Measurements from ENCODE around the gene ITPKB.
"Not testable (repeated sequence)": the region's sequence is repeated elsewhere in the genome, so short reads cannot be mapped to it uniquely, and the experiment has no call there.

The ITPKB gene

DNA sequence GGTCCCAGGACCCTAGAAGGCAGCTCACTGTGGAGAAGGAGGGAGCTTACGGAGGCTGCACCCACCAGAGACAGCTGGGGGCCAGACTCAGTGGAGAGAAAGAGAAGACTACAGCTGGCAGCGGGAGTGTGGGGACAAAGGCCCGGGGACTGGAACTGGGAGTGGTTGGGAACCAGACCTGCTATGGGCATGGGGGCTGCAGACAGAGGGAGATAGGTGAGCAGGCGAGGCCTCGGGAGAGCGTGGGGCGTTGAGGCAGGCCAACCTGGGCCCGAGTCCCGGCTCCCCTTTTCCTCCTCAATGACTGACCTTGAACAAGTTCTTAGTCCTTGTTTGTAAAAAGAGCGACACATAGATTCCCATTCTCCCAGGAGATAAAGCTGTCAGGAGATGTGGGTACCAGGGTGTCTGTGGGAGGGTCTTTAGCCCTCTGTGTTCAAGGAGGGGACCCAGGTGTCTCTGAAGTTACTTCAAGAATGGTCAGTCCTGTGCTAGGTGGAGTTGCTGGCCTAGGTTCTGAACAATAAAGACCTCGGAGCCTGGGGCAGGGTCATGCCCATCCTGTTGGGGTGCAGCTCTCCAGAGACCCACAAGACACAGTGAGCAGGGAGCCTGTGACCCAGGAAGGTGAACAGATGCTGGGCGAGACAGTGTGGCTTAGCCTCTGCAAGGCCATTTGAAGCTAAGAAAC is 87.9 kb downstream of the ITPKB start:
- DNase-seq (ENCODE audit: low spot score): no peak

DNA sequence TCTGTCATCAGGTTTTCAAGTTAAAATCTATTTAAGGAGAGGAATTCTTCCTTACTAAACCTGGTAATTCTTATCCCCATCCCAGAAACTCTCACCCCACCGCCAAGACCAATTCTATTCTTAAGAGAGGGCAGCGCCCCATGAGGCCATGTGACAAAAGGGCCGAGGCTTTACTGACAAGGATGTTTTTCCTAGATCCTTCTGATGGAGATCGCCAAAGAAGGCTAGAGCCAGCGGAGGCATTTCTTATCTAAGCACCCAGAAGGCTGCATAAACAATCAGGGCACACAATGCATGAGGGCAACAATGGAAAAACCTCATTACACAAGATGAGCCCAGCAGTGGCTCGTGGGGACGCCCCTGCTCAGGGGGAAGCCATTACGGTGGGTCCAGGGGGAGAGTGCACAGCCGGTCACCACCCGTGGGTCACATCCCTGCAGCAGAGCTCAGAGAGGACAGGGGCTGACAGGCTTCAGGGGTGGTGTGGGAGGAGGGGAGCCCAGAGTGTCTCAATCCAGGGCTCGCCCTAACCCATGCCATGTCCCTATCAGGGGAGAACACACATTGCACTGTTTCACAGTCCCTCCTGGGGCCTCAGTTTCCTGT is 88.7 kb downstream of the ITPKB start:
- DNase-seq (ENCODE audit: low spot score): no peak

DNA sequence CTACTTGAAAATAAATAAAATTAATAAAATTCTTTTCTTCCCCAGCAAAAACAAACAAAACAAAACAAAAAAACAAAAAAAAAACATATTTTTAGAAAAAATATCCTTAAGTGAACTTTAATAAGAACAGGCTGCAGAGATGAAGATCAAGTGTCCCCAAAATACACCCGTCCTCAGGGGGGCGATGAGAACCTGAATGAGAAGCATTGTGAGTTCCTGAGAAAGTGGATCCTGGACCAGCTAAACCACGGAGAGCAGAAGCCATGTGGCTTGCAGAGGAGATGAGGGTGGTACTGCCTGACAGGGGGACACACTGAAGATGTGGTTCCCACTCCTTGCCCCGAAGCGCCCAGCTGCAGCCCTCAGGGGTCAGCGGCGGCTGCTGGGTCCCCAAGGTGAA is 89.3 kb downstream of the ITPKB start:
- DNase-seq (ENCODE audit: low spot score): no peak

DNA sequence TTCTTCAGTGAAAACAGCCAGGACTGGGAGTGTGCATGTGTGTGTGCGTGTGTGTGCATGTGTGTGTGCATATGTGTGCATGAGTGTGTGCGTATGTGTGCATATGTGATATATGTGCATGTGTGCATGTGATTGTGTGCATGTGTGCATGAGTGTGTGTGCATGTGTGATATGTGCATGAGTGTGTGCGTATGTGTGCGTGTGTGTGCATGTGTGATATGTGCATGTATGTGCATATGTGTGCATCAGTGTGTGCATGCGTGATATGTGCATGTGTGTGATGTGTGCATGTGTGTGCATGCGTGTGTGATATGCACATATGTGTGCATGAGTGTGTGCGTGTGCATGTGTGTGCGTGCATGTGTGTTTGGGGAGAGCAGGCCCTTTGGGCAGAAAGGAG is 89.8 kb downstream of the ITPKB start:
- DNase-seq (ENCODE audit: low spot score): no peak

DNA sequence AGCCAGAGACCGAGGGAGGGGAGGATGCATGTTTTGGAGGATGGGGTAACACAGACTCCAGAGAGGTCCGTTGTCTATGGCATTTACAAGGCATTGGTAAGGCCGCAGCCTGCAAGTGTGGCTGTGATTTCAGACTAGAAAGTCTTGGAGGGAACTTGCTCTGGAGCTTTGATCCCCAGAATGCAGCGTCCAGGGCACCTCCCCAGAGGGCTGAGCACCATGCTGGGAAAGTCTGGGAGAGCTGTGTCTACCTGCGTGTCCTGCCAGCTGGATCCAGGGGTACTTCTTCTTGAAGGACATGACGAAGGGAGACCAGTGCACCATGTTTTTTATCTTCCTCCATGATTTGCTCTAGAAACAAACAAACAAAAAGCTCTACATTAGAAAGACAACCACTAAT is 90.7 kb downstream of the ITPKB start:
- DNase-seq (ENCODE audit: low spot score): no peak

DNA sequence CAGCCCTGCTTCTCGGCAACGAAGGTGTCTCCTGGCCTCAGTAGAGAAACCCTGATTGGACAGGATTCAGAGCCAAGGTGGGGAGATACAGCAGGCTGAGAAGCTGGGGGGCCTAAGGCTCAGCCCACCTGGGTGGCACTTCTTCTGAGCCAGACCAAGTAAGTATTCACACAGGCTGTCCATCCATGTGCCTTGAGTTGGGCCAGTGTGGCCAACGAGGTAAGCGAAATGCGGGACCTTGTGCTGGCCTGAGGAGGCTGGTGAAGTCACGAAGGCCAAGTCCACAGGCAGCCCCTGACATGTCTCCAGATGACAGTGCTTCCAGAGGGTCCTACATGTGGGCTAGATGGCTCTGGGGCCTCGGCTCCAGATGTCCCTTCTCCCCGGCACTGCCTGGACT is 91.4 kb downstream of the ITPKB start:
- DNase-seq (ENCODE audit: low spot score): no peak

DNA sequence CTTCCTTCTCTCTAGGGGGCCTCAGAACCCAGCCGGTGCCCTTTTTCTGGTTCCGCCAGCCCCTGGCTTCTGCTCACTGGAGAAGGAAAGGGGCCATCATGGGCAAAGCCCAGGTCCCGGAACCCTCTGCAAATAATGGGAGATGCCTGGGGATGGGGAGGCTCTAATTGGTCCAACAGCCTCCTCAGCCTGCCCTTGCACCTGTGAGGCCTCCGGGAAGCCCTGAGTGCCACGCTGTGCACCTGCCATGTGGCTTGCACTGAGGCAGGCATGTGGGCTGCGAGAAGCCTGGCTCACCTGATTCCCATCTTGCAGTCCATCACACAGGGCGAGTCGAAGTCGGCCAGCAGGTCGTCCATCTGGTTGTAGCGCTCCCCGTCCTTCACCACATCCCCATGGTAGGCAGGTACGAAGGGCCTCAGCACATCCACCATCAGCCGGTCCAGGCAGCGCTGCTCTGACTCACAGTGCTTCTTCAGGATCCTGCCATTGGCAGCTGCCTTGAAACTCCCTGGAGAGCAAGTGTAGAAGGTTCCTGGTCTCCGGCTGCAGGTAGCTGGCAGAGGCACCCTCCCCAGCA is 92.1 kb downstream of the ITPKB start:
- DNase-seq (ENCODE audit: low spot score): no peak

DNA sequence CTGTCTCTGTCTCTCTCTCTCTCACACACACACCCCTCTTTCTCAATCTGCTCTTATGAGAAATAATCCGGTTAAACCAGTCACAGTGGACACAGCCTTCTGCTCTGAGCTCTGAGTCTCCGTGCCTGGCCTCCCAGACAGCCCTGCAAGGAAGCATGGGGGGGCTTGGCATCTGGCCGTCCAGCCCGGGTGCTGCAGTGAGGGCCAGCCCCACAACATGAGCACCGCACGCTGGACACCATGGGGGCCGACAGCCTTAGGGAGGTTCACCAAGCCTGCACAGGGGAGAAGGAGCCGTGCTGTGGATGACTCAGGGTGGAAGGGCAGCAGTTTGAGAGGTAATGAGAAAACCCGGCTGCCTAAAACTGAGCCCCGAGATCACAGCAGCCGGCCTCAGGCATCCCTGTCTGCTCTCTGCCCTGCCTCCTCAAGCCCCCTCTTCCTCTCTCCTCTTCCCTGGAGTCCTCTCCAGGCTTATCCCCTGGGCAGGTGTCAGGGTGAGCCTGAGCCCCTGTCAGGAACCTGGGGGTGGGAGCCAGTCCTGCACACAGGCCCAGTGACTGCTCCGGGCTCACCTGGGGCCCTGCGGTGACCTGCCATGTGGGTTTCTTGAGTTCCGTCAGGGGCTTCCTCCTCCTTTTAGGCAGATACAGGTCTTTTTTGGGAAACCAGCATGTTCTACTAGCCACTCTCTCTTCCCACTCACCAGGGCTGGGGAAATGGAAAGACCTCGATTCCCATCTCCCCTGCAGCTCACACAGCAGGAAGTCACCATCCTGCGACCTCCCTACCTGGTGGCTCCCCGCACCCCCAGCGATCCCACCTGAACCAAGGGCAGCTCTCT is 92.8 kb downstream of the ITPKB start:
- DNase-seq (ENCODE audit: low spot score): no peak

DNA sequence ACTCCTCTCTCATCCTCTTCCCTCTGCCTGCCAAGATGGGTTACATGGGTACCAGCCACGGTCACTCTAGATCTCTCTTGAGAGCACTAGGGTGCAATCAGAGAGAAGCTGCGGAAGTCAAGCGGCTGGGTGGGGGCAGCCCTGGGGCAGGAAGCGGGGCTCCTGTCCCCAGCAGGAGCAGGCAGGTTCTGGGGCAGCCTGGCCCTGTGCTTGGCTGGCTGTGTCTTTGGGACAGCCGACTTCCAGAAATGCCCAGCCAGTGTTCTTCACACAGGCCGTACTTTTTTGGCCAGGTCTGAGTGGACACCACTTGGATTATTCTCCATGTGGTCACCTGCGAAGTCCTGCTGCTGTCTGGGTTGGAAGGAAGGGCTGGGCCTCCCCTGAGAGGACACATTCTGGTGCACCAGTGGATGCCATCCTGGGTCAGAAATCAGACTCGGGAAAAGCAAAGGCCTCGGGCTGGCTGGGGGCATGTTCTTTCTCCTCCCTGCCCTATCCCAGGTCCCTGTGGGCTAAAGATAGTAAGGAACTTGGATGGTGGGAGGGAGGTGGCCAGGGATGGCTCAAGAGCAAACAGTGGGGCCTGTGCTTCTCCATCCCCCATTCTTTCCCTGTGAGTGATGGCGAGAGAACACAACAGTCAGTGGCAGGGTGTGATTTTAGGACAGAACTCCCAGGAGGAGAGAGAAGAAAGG is 93.7 kb downstream of the ITPKB start:
- DNase-seq (ENCODE audit: low spot score): no peak

DNA sequence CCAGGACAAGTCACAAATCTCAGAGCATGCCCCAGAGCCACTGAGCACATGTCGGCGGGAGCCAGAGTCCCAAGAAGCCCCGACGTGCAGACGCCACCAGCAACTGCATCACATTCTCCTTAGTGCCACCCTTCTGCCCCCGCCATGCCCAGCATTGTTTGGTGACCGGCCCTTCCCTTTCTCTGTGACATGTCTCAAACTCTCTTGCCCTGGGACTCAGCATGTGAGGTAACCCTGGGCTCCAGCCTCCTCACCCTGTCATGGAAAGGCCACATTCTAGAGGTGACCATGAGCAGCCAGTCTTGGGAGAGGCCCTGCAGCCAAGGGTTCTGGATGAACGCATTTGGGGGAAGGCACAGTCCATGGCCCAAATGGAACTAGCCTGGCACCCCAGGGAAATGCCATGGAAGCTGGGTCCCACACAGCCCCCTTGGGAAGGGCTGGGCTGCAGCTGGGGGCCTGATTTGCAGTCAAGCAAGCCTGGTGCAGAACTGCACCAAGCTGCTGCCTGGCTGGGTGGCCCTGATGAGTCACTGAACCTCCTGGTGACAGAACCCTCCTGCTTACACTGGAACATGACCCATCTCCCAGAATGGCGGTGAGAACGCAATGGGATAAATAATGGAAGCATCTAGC is 94.4 kb downstream of the ITPKB start:
- DNase-seq (ENCODE audit: low spot score): no peak

DNA sequence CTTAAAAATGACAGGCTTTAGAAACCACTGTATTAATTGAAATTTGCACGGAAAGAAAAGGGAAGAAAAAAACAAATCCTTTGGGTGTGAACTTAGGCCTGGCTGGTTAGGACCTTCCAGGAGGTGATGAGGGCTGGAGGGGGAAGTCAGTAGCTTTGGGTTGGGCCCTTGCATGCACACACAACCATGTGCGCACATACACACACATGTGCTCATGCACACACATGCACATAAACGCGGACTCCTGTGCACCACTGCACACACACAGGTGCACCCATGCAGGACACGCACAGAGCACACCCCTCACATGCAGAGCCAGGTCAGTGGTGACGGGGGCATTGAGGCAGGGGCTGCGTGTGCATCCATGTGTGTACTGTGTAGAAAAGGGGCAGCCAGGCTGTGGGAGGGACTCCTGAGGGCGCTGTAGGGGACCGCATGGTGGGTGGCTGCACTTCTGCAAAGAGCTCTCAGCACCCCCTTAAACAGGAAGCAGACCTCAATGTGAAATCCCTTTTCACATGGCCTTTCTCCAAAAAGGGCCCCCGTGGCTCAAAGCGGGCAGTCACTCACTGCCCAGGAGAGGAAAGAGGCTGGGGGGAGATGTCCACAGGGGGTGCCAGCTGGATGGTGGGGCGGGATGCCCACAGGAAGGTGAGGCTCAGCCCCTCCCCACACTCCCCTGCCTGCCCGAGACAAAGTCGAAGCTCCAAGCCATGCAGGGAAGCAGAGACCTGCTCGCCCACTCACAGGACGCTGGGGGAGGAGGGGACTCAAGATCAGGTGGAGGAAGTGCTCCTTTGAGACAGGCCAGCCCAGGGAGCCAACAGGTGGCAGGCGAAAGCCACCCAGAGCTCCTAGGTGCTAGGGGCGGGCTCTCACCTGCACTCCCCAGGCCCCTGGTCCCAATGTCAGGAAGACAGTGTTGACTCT is 95.2 kb downstream of the ITPKB start:
- no peak for DNase-seq (ENCODE audit: low spot score)

DNA sequence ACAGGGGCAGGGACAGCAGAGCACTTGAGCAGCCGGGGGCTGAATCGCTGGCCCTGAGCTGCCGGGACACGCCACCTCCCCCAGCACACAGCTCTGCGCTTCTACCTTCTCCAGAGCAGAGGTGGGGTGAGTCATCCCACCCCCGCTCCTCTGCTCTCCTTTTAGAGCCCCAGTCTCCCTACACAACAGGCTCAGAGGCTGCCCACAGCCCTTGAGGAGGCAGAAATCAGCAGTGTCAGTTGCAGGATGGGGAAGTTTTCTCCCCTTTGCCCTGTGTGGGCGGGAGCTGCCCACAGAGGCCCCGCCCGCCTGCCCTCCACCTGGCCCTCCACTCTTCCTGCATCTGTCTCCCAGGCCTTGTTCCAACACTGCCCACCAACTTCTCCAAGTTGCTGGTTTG is 95.9 kb downstream of the ITPKB start:
- peak; percentile 63 for DNase-seq (ENCODE audit: low spot score)

DNA sequence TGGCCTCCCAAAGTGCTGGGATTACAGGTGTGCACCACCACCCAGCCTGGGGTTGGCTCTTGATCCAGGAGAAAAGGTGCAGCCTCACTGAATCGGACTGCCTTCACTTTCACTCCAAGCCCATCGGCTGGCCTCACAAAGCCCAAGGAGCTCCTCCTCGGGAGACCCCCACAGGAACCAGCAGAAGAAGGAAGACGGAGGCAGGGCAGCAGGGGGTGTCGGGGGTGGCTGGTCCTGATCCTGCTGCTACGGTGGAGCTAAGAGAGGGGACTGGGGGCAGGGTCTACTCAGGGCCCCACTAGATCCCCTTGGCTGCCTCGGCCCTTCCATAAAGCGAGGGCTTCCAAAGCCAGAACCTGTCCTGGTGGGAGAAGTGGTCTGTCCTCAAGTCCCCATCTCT is 96.7 kb downstream of the ITPKB start:
- DNase-seq (ENCODE audit: low spot score): no peak

DNA sequence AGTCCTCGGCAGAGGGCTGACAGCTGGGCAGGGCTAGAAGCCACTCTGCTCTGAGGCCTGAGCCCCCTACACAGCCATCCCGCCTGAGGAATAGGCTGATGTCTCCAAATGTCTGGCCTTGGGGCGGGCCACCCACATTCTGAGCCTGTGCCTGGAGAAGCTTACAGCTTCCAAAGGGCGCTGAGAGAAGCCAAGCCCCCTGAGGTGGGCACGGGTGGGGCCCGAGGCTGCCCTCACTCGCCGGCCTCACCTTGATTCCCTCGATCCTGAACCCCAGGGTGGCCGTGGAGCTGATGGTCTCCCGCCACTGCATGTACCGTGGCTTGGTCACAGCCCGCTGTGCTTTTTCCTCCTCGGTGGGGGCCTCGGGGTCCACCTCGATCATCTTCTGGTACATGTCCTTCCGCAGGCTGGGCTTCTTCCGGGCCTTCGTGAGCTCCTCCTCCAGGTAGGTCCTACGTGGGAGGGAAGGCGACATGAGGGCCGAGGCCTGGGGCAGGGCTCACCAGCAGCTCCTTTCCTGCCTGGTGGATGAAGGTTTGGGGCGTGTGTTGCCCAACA is 97.3 kb downstream of the ITPKB start:
- DNase-seq (ENCODE audit: low spot score): no peak

DNA sequence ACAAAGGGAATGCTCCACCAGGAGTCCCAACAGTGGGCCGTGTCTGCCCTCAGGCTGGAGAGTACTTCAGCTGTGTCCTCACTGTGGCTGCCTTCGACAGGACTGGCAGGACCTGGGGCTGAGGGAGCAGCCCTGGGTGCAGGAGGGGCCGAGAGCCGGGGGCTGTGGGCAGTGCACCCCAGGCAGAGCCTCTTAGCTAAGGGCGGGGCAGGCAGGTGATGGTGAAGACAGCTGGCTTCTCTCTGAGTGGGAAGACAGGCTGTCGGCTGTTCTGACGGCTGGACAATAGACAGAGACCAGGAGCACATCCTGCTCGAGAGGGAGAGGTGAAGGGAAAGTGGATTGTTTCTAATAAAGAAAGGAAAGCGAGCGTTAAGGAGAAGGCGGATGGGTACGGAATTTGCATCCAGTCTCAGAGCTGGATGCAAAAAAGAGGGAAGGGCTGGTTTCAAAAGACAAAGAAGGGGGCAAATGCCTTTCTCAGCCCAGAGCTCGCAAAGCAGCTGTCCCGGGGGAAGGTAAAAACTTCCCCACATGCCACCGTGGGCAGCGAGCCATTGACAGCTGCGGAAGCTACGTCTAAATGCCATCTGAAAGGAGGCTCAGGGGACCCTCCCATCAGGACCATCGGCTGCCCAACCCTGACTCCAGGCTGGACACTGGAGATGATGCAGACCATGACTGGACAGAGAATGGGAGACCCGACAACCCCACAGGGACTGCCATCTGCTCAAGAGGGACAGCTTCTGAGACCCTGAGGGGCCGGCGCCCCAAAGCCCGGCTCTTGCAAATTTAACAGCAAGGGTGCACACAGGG is 98.6 kb downstream of the ITPKB start:
- no peak for DNase-seq (ENCODE audit: low spot score)

DNA sequence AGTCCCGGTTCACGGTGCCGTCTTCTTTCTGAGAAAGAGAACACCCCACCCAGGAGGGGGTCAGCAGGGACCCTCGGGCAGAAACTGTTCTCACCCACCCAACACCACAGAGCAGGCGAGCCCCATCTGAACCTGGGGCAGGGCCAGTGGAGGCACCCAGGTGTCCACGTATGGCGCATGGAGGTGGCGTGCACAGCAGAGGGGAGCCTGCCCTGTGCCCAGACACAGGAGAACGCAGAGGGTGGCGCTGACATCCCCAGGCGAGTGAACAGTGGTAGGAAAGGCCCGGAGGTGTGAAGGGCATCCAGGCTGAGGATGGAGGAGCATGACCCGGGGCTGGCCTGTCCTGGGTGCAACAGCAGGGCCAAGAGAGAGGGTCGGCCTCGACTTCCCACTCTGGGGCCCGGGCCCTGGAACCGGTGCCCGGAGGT is 99.4 kb downstream of the ITPKB start:
- DNase-seq (ENCODE audit: low spot score): no peak

DNA sequence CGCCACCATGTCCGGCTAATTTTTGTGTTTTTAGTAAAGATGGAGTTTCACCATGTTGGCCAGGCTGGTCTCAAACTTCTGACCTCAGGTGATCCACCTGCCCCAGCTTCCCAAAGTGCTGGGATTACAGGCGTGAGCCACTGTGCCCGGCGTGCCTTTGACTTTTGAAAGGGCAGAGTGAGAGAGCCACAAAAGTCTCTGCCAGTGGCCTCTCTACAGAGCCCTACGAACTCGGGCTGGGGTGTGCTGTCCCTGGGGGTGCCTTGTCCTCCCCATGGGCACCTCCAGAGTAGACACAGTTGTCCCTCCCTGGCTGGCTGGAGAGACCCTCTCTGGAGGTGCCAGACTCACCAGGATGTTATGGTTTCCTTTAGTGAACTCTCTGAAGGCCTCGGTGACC is 99.9 kb downstream of the ITPKB start:
- DNase-seq (ENCODE audit: low spot score): not testable (repeated sequence)

DNA sequence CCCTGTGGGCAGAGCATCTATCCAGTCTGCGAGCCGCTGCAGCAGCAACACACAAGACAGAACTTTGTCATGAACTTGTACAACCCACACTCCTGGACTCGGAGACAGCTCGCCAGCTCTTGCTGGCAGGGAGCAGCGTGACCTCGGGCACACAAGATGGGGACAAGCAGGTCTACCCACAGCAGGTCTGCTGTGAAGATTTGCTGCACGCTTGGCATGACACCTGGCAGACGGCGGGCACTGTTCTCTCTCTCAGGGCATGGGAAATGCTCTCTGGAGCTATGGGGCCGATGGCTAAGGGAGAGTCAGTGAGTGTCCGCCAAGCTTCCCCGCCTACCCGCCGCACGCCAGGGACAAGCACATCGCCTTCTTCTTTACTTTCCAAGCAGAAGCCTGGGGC is 100.5 kb downstream of the ITPKB start:
- no peak for DNase-seq (ENCODE audit: low spot score)

DNA sequence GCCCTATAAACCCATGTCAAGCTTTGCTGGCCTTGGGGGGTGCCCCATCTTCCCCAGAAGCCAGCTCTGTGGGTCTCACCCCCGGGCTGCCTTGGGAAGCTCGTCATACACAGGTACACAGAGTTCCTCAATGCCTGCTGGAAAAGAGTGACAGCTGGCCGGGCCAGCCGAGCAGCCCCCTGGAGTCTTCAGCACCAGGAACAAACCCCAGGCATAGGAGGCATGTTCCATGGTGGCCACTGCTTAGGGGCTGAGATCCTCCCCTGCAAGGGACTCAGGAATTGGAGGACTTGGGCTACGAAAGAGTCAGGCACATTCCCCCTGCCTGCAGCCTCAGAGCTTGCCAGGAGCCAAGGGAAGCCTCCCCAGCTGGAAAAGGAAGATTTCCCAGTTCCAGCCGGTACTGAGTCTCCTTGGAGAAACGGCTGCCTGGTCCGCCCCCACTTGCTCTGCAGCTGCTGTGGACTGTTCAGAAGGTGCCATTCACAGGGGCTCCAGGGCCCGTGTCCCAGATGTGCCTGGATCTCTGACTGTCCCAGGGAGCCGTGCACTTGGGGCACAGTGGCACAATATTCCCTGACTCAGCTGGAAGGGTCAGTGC is 101.0 kb downstream of the ITPKB start:
- DNase-seq (ENCODE audit: low spot score): no peak
